Activated naive CD8-positive, alpha-beta T cell treated with anti-CD3 and anti-CD28 coated beads for 36 hours (primary cell): Measurements from ENCODE around the gene BRINP1. TPM values are rescaled to one million over a fixed set of nuclear protein-coding genes. Genes with fewer than 3 reads are reported as not detected.

Experiments used
- DNase-seq: peaks from one replicate; pipeline ENCODE4 v3.0.0; 2021
- H3K27ac Mint-ChIP-seq: one replicate; pipeline ENCODE4 v1.8.0; 2022; ENCODE audit warnings: mild to moderate bottlenecking, moderate library complexity, mixed read lengths
- H3K27me3 Mint-ChIP-seq: one replicate; pipeline ENCODE4 v1.8.0; 2022; ENCODE audit warnings: mild to moderate bottlenecking, mixed read lengths
- H3K36me3 Mint-ChIP-seq: one replicate; pipeline ENCODE4 v1.8.0; 2021; ENCODE audit warnings: mild to moderate bottlenecking, mixed read lengths
- H3K4me1 Mint-ChIP-seq: one replicate; pipeline ENCODE4 v1.8.0; 2021; ENCODE audit warnings: mixed read lengths
- H3K4me3 Mint-ChIP-seq: one replicate; pipeline ENCODE4 v1.8.0; 2022; ENCODE audit warnings: mild to moderate bottlenecking, moderate library complexity, mixed read lengths
- H3K9me3 Mint-ChIP-seq: one replicate; pipeline ENCODE4 v1.8.0; 2022; ENCODE audit warnings: mixed read lengths
- total RNA-seq, 2 experiments: library from RNA; stranded (reverse); gene quantifications; one replicate each; pipeline ENCODE4 v1.2.3, GENCODE V29; 2021

BRINP1 gene
- total RNA-seq, 2 experiments from 2014 or later: not detected

DNA sequence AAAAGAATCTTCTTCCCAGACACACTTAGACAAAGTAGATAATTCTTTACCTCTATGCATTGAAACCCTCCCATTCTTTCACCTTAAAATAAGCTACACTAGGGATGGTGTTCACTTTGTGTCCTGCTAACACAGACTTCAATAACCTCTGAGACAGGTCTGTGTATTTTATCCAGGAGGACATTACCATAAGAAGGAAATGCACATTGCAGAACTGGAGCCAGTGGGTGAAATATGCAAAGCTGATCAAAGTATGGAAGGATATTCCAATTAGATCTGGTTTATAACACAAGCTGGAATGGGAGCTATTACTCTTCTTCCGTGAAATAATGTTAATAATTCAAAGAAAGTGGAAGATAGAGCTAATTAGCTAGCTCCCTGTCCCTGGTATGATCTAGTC is 204.1 kb downstream of the BRINP1 start:
- H3K4me1 Mint-ChIP-seq: no peaks in the 10 kb centered on the region
- no peak for DNase-seq
- no peak overlapping the region for H3K4me3 Mint-ChIP-seq

DNA sequence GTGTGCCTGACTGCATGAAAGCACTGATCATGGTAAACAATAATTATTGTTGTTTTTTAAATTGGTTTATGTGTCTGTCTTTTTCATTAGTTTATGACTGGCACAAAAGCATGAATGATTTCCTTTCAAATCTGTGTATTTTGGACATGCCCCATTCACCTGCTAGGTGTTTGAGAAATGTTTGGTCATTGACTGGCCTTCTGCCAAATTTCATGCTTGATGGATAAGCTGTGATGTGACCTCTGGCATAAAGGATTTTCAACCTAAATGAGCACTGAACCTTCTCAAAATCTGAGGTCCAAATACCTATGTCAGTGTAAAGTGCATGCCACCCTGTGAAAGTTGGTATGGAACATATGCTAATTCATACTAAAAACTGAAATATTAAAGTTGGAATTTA is 204.5 kb downstream of the BRINP1 start:
- Mint-ChIP-seq H3K4me1 (no peaks in the 10 kb centered on the region), H3K36me3 (no peaks in the 10 kb centered on the region), H3K27ac (no peak overlapping the region), H3K4me3 (no peak overlapping the region), H3K27me3 (peaks cover 9% of the 10 kb centered on the region), H3K9me3 (peaks cover 3% of the 10 kb centered on the region)
- DNase-seq: no peak

More for the DNA sequence above, 204.1 kb downstream of the BRINP1 start:
- Mint-ChIP-seq H3K36me3 (no peaks in the 10 kb centered on the region), H3K27ac (no peak overlapping the region), H3K9me3 (peaks cover 3% of the 10 kb centered on the region), H3K27me3 (peaks cover 9% of the 10 kb centered on the region)

GRCh38 chr9:119160551-119160950 is 208.7 kb downstream of the BRINP1 start:
- Mint-ChIP-seq H3K36me3 (no peaks in the 10 kb centered on the region), H3K9me3 (no peaks in the 10 kb centered on the region), H3K27me3 (no peaks in the 10 kb centered on the region), H3K4me1 (no peaks in the 10 kb centered on the region), H3K27ac (no peak overlapping the region), H3K4me3 (no peak overlapping the region)
- no peak for DNase-seq

DNA sequence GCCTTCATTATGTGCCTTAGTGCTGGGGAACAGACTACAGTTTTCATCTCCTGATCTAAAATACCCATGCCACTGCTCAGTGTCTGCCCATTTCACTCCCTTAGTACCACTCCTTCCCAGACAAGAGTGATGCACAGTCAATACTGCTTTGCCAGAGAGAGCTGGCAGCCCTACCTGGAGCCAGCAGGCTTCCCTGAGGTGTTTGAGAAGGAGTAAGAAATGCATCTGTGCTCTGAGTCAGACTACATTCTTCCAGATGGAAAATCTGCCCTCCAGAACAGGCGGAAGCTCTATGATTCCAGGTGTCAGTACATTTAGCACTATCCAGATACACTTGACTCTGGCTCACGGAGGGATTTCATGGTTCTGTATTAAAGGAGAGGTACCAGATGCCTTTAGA is 209.8 kb downstream of the BRINP1 start:
- H3K27ac Mint-ChIP-seq: no peak overlapping the region
- no peaks in the 10 kb centered on the region for H3K9me3 Mint-ChIP-seq
- no peaks in the 10 kb centered on the region for H3K4me1 Mint-ChIP-seq
- no peak for DNase-seq
- H3K36me3 Mint-ChIP-seq: no peaks in the 10 kb centered on the region
- H3K27me3 Mint-ChIP-seq: no peaks in the 10 kb centered on the region
- H3K4me3 Mint-ChIP-seq: no peak overlapping the region

DNA sequence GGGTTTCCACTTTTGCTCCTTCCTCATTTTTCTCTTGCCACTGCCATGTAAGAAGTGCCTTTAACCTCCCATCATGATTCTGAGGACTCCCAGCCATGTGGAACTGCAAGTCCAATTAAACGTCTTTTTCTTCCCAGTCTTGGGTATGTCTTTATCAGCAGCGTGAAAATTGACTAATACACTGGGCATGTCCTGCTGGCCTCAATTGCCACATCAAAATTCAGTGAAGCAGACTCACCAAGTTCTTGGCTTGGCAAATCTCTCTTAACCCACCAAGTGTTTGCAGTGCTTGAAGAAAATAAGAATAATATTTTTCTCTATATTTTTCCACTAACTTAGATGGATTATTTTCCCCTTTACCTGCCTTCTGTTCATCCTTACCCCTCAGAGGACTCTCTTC is 212.0 kb downstream of the BRINP1 start:
- no peaks in the 10 kb centered on the region for H3K9me3 Mint-ChIP-seq
- DNase-seq: no peak
- no peak overlapping the region for H3K4me3 Mint-ChIP-seq
- no peaks in the 10 kb centered on the region for H3K4me1 Mint-ChIP-seq
- no peaks in the 10 kb centered on the region for H3K27me3 Mint-ChIP-seq
- no peak overlapping the region for H3K27ac Mint-ChIP-seq
- no peaks in the 10 kb centered on the region for H3K36me3 Mint-ChIP-seq

DNA sequence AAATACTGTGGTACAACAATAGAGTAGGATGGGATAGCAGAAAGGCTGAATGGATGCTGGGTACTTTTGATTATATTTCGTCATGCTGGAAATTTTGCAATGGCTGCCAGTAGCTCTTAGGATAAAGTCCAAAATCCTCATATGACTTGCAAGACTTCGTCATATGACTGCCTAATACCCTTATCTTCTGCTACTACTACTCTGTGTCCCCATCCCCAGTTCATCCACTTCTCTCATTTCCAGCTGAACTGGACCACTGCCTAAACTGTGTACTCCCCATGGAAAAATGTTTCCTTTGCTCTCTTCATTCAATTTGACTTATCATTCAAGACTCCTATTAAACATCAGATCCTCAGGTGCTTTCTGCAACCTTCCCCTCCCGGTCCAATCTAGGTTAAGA is 212.9 kb downstream of the BRINP1 start:
- Mint-ChIP-seq H3K4me3 (no peak overlapping the region), H3K27ac (no peak overlapping the region), H3K36me3 (no peaks in the 10 kb centered on the region), H3K27me3 (no peaks in the 10 kb centered on the region), H3K4me1 (no peaks in the 10 kb centered on the region), H3K9me3 (no peaks in the 10 kb centered on the region)
- DNase-seq: no peak

- Mint-ChIP-seq H3K27ac (no peak overlapping the region), H3K4me1 (no peaks in the 10 kb centered on the region), H3K27me3 (no peaks in the 10 kb centered on the region), H3K9me3 (no peaks in the 10 kb centered on the region), H3K4me3 (no peak overlapping the region), H3K36me3 (no peaks in the 10 kb centered on the region)
- no peak for DNase-seq
Observed at GRCh38 chr9:119154527-119154926, 214.7 kb downstream of the BRINP1 start.

- Mint-ChIP-seq H3K9me3 (no peaks in the 10 kb centered on the region), H3K27me3 (no peaks in the 10 kb centered on the region), H3K27ac (no peak overlapping the region), H3K36me3 (no peaks in the 10 kb centered on the region), H3K4me1 (no peaks in the 10 kb centered on the region), H3K4me3 (no peak overlapping the region)
- no peak for DNase-seq
Observed at GRCh38 chr9:119153402-119153801, 215.8 kb downstream of the BRINP1 start.

DNA sequence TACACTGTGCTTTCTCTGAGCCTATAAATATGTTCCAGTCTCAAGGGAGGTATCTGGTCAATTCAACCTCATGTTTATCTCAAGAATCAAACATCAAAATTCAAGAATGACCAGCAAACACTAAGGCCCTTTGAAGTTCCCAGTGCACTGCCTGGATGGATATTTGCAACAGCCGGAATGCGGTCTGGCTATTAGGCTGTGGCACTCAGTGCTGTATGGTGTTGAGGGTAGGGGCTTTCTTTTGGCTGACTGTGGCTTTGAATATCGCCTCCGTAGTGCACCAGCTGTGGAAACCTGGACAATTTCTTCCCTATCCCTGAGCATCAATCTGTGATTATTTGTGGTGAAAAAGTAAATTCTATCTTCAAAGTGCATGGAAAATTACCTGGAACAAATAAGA is 220.4 kb downstream of the BRINP1 start:
- H3K27me3 Mint-ChIP-seq: no peaks in the 10 kb centered on the region
- no peak overlapping the region for H3K27ac Mint-ChIP-seq
- H3K4me1 Mint-ChIP-seq: no peaks in the 10 kb centered on the region
- H3K4me3 Mint-ChIP-seq: no peak overlapping the region
- DNase-seq: no peak
- no peaks in the 10 kb centered on the region for H3K9me3 Mint-ChIP-seq
- H3K36me3 Mint-ChIP-seq: no peaks in the 10 kb centered on the region

DNA sequence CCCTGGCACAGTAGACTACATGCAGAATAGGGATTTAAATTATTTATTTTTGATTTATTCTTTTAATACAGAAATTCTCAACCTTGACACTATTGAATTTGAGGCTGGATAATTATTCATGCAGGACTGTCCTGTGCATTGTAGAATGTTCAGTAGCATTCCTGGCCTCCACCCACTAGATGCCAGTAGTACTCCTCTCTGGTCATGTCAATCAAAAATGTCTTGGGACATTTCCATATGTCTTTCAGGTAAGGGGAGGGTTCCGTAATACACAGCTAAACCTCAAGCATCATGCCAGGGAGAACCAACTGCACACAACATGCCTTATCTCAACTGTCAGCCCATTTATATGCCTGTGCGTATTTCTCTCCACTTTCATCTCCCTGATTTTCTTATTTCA is 231.8 kb downstream of the BRINP1 start:
- Mint-ChIP-seq H3K27me3 (no peaks in the 10 kb centered on the region), H3K9me3 (peaks cover 9% of the 10 kb centered on the region), H3K4me3 (no peak overlapping the region), H3K4me1 (no peaks in the 10 kb centered on the region), H3K36me3 (no peaks in the 10 kb centered on the region), H3K27ac (no peak overlapping the region)
- DNase-seq: no peak

DNA sequence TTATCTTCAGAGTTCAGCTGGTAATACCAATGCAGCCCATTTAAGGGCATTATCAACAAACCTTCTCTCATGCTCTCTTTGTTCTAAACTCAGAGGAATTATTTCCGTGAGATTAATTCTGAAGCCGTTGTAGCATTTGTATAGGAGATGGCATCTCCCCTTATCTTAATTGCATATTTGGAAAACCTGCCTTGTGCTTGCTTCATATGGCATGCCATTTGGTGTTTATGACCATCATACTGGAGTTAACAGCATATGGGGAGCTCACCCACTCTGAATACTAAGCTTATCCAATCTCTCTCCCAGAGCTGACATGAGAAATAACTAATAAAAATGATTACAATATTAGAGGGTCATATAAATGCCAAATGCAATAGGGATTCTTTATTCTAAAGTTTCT is 243.2 kb downstream of the BRINP1 start:
- no peak overlapping the region for H3K27ac Mint-ChIP-seq
- H3K4me3 Mint-ChIP-seq: no peak overlapping the region
- H3K27me3 Mint-ChIP-seq: no peaks in the 10 kb centered on the region
- DNase-seq: no peak
- H3K4me1 Mint-ChIP-seq: no peaks in the 10 kb centered on the region
- no peaks in the 10 kb centered on the region for H3K36me3 Mint-ChIP-seq
- peaks cover 8% of the 10 kb centered on the region for H3K9me3 Mint-ChIP-seq

DNA sequence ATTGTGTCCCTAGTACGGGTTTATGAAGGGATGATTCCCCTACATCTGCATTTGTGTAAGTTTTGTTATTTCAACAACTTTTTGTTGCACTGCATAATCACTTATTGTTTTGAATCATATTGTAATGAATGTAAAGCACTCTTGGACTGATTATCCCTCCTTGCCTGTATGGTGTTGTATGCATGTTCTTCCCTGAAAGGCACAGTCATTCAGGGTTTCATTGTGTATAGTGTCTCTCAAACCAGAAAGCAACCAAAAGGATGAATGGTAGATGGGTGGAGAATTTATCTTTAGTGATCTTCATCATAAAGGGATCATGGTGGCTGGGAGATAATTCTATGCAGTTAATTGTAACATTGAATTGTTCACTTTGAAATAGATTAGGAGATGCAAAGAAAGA is 247.3 kb downstream of the BRINP1 start:
- no peaks in the 10 kb centered on the region for H3K4me1 Mint-ChIP-seq
- H3K9me3 Mint-ChIP-seq: peaks cover 3% of the 10 kb centered on the region
- no peak for DNase-seq
- no peaks in the 10 kb centered on the region for H3K36me3 Mint-ChIP-seq
- no peak overlapping the region for H3K27ac Mint-ChIP-seq
- H3K4me3 Mint-ChIP-seq: no peak overlapping the region
- H3K27me3 Mint-ChIP-seq: no peaks in the 10 kb centered on the region

DNA sequence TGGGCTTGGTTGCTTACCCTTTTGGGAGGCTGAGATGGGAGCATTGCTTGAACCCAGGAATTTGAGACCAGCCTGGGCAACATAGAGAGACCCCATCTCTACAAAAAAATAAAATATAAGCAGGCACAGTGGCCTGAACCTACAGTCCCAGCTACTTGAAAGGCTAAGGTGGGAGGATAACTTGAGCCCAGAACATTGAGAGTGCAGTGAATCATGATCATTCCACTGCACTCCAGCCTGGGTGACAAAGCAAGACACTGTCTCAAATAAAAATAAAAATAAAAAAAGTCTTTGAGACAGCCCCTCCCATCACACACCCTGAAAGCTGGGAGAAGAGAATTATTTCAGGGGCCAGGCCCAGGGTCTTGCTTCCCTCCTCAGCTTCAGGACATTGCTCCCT is 251.8 kb downstream of the BRINP1 start:
- Mint-ChIP-seq H3K4me3 (no peak overlapping the region), H3K9me3 (peaks cover 7% of the 10 kb centered on the region), H3K4me1 (no peaks in the 10 kb centered on the region), H3K27me3 (no peaks in the 10 kb centered on the region), H3K27ac (no peak overlapping the region), H3K36me3 (no peaks in the 10 kb centered on the region)
- no peak for DNase-seq
